ENCODE measurements around the gene TCERG1L. TPM values are rescaled to one million over a fixed set of nuclear protein-coding genes. Genes with fewer than 3 reads are reported as not detected.

Gene TCERG1L
- total and polyA plus RNA-seq, 2 experiments from 2014 or later, result not detected

- Histone ChIP-seq H3K4me3 (no peak overlapping the region), H3F3A (ENCODE audit: insufficient read depth) (no peaks in the 10 kb centered on the region), H4K20me1 (ENCODE audit: insufficient read depth) (no peaks in the 10 kb centered on the region), H3K9ac (no peak overlapping the region), H3K9me3 (ENCODE audit: low read depth) (no peaks in the 10 kb centered on the region), H3K79me2 (ENCODE audit: insufficient read depth) (no peaks in the 10 kb centered on the region), H3K4me2 (ENCODE audit: unreplicated experiment) (no peak overlapping the region), H3K27ac (no peak overlapping the region), H3K4me1 (ENCODE audit: insufficient read depth) (no peaks in the 10 kb centered on the region), H2AFZ (no peak overlapping the region), H3K9me2 (ENCODE audit: insufficient read depth) (no peaks in the 10 kb centered on the region), H3K27me3 (replicated peaks; ENCODE audit: insufficient read depth) (no peaks in the 10 kb centered on the region), H3K36me3 (ENCODE audit: low read depth) (no peaks in the 10 kb centered on the region)
- 48% methylated on average over 12 of the region's 12 CpGs for WGBS, 2 experiments (ENCODE audit: low coverage in 1 of 2, low lambda C conversion rate in 2 of 2, missing lambda C conversion rate in 2 of 2)
- in situ Hi-C loops (cut with MboI), result no loop called here
- no peak for DNase-seq
- no peak for TF ChIP-seq EZH2phosphoT487 (IDR thresholded peaks at IDR 0.05; ENCODE audit: insufficient read depth, low read depth)
- no peak for TF ChIP-seq EZH2 (IDR thresholded peaks at IDR 0.05; ENCODE audit: insufficient read depth, poor library complexity, severe bottlenecking)
These were observed 22.9 kb downstream of the TCERG1L start for GRCh38 chr10:131288648-131289047.

GRCh38 chr10:131282961-131283360 is 28.6 kb downstream of the TCERG1L start:
- in situ Hi-C loops (cut with MboI), result no loop called here
- H3K9me2 ChIP-seq (ENCODE audit: insufficient read depth), result no peaks in the 10 kb centered on the region
- H3K9ac ChIP-seq, result no peak overlapping the region

GRCh38 chr10:131280101-131280500 is 31.4 kb downstream of the TCERG1L start:
- WGBS, 2 experiments (ENCODE audit: low coverage in 1 of 2, low lambda C conversion rate in 2 of 2, missing lambda C conversion rate in 2 of 2), result 0% methylated on average over 1 of the region's 1 CpG
- Histone ChIP-seq H3F3A (ENCODE audit: insufficient read depth) (no peaks in the 10 kb centered on the region), H3K9me2 (ENCODE audit: insufficient read depth) (no peaks in the 10 kb centered on the region), H3K9me3 (ENCODE audit: low read depth) (no peaks in the 10 kb centered on the region), H3K4me3 (no peak overlapping the region), H3K27me3 (replicated peaks; ENCODE audit: insufficient read depth) (no peaks in the 10 kb centered on the region), H3K4me1 (ENCODE audit: insufficient read depth) (no peaks in the 10 kb centered on the region), H4K20me1 (ENCODE audit: insufficient read depth) (no peaks in the 10 kb centered on the region), H3K9ac (no peak overlapping the region), H2AFZ (no peak overlapping the region), H3K79me2 (ENCODE audit: insufficient read depth) (no peaks in the 10 kb centered on the region), H3K27ac (no peak overlapping the region), H3K36me3 (ENCODE audit: low read depth) (no peaks in the 10 kb centered on the region), H3K4me2 (ENCODE audit: unreplicated experiment) (no peak overlapping the region)
- DNase-seq, result no peak
- in situ Hi-C loops (cut with MboI), result no loop called here
- TF ChIP-seq EZH2 (IDR thresholded peaks at IDR 0.05; ENCODE audit: insufficient read depth, poor library complexity, severe bottlenecking) (no peak), EZH2phosphoT487 (IDR thresholded peaks at IDR 0.05; ENCODE audit: insufficient read depth, low read depth) (no peak)

More at GRCh38 chr10:131282961-131283360, 28.6 kb downstream of the TCERG1L start:
- H3K36me3 ChIP-seq (ENCODE audit: low read depth), result no peaks in the 10 kb centered on the region
- no peaks in the 10 kb centered on the region for H4K20me1 ChIP-seq (ENCODE audit: insufficient read depth)
- WGBS, 2 experiments (ENCODE audit: low coverage in 1 of 2, low lambda C conversion rate in 2 of 2, missing lambda C conversion rate in 2 of 2), result 38 to 41% methylated on average over 9 of the region's 9 CpGs
- no peaks in the 10 kb centered on the region for H3K9me3 ChIP-seq (ENCODE audit: low read depth)
- H2AFZ ChIP-seq, result no peak overlapping the region
- H3K4me1 ChIP-seq (ENCODE audit: insufficient read depth), result no peaks in the 10 kb centered on the region
- no peak overlapping the region for H3K27ac ChIP-seq
- H3K79me2 ChIP-seq (ENCODE audit: insufficient read depth), result no peaks in the 10 kb centered on the region
- no peak overlapping the region for H3K4me3 ChIP-seq
- no peak for DNase-seq
- H3K27me3 ChIP-seq (replicated peaks; ENCODE audit: insufficient read depth), result no peaks in the 10 kb centered on the region
- TF ChIP-seq EZH2phosphoT487 (IDR thresholded peaks at IDR 0.05; ENCODE audit: insufficient read depth, low read depth) (no peak), EZH2 (IDR thresholded peaks at IDR 0.05; ENCODE audit: insufficient read depth, poor library complexity, severe bottlenecking) (no peak)
- no peak overlapping the region for H3K4me2 ChIP-seq (ENCODE audit: unreplicated experiment)
- H3F3A ChIP-seq (ENCODE audit: insufficient read depth), result no peaks in the 10 kb centered on the region

GRCh38 chr10:131279516-131279915 is 32.0 kb downstream of the TCERG1L start:
- Histone ChIP-seq H3F3A (ENCODE audit: insufficient read depth) (no peaks in the 10 kb centered on the region), H4K20me1 (ENCODE audit: insufficient read depth) (no peaks in the 10 kb centered on the region), H3K4me1 (ENCODE audit: insufficient read depth) (no peaks in the 10 kb centered on the region), H3K9ac (no peak overlapping the region), H3K27ac (no peak overlapping the region), H3K9me2 (ENCODE audit: insufficient read depth) (no peaks in the 10 kb centered on the region), H3K36me3 (ENCODE audit: low read depth) (no peaks in the 10 kb centered on the region), H3K79me2 (ENCODE audit: insufficient read depth) (no peaks in the 10 kb centered on the region), H3K27me3 (replicated peaks; ENCODE audit: insufficient read depth) (no peaks in the 10 kb centered on the region), H3K9me3 (ENCODE audit: low read depth) (no peaks in the 10 kb centered on the region), H3K4me2 (ENCODE audit: unreplicated experiment) (no peak overlapping the region), H3K4me3 (no peak overlapping the region), H2AFZ (no peak overlapping the region)
- in situ Hi-C loops (cut with MboI), result no loop called here
- WGBS, 2 experiments (ENCODE audit: low coverage in 1 of 2, low lambda C conversion rate in 2 of 2, missing lambda C conversion rate in 2 of 2), result 28 to 40% methylated on average over 9 of the region's 9 CpGs
- TF ChIP-seq EZH2 (IDR thresholded peaks at IDR 0.05; ENCODE audit: insufficient read depth, poor library complexity, severe bottlenecking) (no peak), EZH2phosphoT487 (IDR thresholded peaks at IDR 0.05; ENCODE audit: insufficient read depth, low read depth) (no peak)
- no peak for DNase-seq

- no peaks in the 10 kb centered on the region for H3K9me2 ChIP-seq (ENCODE audit: insufficient read depth)
- H3K27ac ChIP-seq, result no peak overlapping the region
- H3K36me3 ChIP-seq (ENCODE audit: low read depth), result no peaks in the 10 kb centered on the region
- H3K9ac ChIP-seq, result no peak overlapping the region
- in situ Hi-C loops (cut with MboI), result no loop called here
- H4K20me1 ChIP-seq (ENCODE audit: insufficient read depth), result no peaks in the 10 kb centered on the region
- H3K4me3 ChIP-seq, result no peak overlapping the region
- H3K4me1 ChIP-seq (ENCODE audit: insufficient read depth), result no peaks in the 10 kb centered on the region
- no peaks in the 10 kb centered on the region for H3F3A ChIP-seq (ENCODE audit: insufficient read depth)
- no peaks in the 10 kb centered on the region for H3K9me3 ChIP-seq (ENCODE audit: low read depth)
- H2AFZ ChIP-seq, result no peak overlapping the region
- H3K27me3 ChIP-seq (replicated peaks; ENCODE audit: insufficient read depth), result no peaks in the 10 kb centered on the region
- no peak for DNase-seq
- no peak overlapping the region for H3K4me2 ChIP-seq (ENCODE audit: unreplicated experiment)
- no peaks in the 10 kb centered on the region for H3K79me2 ChIP-seq (ENCODE audit: insufficient read depth)
- 46 to 51% methylated on average over 9 to 12 of the region's 12 CpGs for WGBS, 2 experiments (ENCODE audit: low coverage in 1 of 2, low lambda C conversion rate in 2 of 2, missing lambda C conversion rate in 2 of 2)
- TF ChIP-seq EZH2 (IDR thresholded peaks at IDR 0.05; ENCODE audit: insufficient read depth, poor library complexity, severe bottlenecking) (no peak), EZH2phosphoT487 (IDR thresholded peaks at IDR 0.05; ENCODE audit: insufficient read depth, low read depth) (no peak)
These were observed 33.6 kb downstream of the TCERG1L start for GRCh38 chr10:131277969-131278368.
